Measurements from ENCODE around the gene ZBED6. TPM values are rescaled to one million over a fixed set of nuclear protein-coding genes. Genes with fewer than 3 reads are reported as not detected.

ZBED6 gene
- total and polyA plus RNA-seq, 3 experiments from 2014 or later, result 0.25 to 13.8 (median 13.5) TPM

DNA sequence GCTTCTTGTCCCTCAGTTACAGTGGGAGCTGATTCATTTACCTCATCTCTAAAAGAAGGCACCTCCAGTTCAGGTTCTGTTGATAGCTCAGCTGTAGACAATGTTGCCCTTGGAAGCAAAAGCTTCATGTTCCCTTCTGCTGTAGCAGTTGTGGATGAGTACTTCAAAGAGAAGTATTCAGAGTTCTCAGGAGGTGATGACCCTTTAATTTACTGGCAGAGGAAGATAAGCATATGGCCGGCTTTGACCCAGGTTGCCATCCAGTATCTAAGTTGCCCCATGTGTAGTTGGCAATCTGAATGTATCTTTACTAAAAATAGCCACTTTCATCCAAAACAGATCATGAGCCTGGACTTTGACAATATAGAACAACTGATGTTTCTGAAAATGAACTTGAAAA lies 4.5 kb downstream of the ZBED6 start:
- H3K9me3 Mint-ChIP-seq, result no peaks in the 10 kb centered on the region
- Histone ChIP-seq H3K4me3 (ENCODE audit: low read length) (no peak overlapping the region), H3K9me3 (ENCODE audit: low read length) (no peaks in the 10 kb centered on the region), H3K27me3 (ENCODE audit: insufficient read depth, low read length, poor library complexity, severe bottlenecking) (no peaks in the 10 kb centered on the region), H3K36me3 (ENCODE audit: insufficient read depth, low read length) (peaks cover 10% of the 10 kb centered on the region), H3K27ac (ENCODE audit: low read depth, low read length) (no peak overlapping the region), H3K4me1 (ENCODE audit: insufficient read depth, low read length) (peaks cover 55% of the 10 kb centered on the region)
- DNase-seq, result no peak
- H3K4me3 Mint-ChIP-seq, result peak overlapping the region in 6 of 7 donors; percentile 10 to 51 (median 34)
- ChIA-PET CTCF (no interaction called here), POLR2A (interaction anchor here (0.6 kb wide), 1 partner anchor 83 kb away, joined by 3 read pairs; no protein-coding TSS in a partner anchor)
- H3K27ac Mint-ChIP-seq, result peak overlapping the region in 7 of 8 donors; percentile 29 to 79 (median 64)
- H3K36me3 Mint-ChIP-seq, result peaks cover 6 to 66% (median 13%) of the 10 kb centered on the region in 3 donors
- H3K27me3 Mint-ChIP-seq, result no peaks in the 10 kb centered on the region
- peaks cover 79 to 92% (median 89%) of the 10 kb centered on the region in 3 donors for H3K4me1 Mint-ChIP-seq

DNA sequence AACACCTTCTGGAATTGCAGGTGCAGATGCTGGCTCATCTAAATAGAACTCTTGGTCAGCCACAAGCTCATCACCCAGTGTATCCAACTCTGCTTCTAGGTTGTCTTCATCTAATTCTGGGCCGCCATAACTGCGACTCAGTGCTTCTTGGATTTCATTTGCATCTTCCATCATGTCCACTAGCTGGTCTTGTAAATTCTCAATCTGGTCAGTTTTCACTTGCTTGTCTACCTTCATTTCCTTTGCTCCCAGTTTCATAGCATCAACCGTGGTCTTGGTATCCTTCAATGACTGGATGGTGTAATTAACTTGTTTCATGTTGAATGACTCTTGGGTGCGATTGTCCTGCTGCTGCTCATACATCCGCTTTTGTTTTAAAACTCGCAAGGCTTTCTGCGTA lies 10.3 kb downstream of the ZBED6 start:
- H3K27ac ChIP-seq (ENCODE audit: low read depth, low read length), result no peak overlapping the region
- H3K27me3 ChIP-seq (ENCODE audit: insufficient read depth, low read length, poor library complexity, severe bottlenecking), result no peaks in the 10 kb centered on the region
- peak overlapping the region in 1 of 8 donors; percentile 43 for H3K27ac Mint-ChIP-seq
- H3K4me1 Mint-ChIP-seq, result peaks cover 50 to 74% (median 54%) of the 10 kb centered on the region in 3 donors
- H3K4me3 Mint-ChIP-seq, result no peak overlapping the region
- H3K9me3 ChIP-seq (ENCODE audit: low read length), result no peaks in the 10 kb centered on the region
- no peaks in the 10 kb centered on the region for H3K27me3 Mint-ChIP-seq
- peaks cover 0 to 63% (median 10%) of the 10 kb centered on the region in 3 donors for H3K36me3 Mint-ChIP-seq
- no peaks in the 10 kb centered on the region for H3K9me3 Mint-ChIP-seq
- H3K4me3 ChIP-seq (ENCODE audit: low read length), result no peak overlapping the region
- peaks cover 7% of the 10 kb centered on the region for H3K36me3 ChIP-seq (ENCODE audit: insufficient read depth, low read length)
- POLR2A ChIA-PET, result no interaction called here
- DNase-seq, result no peak
- CTCF ChIA-PET, result no interaction called here
- peaks cover 11% of the 10 kb centered on the region for H3K4me1 ChIP-seq (ENCODE audit: insufficient read depth, low read length)

DNA sequence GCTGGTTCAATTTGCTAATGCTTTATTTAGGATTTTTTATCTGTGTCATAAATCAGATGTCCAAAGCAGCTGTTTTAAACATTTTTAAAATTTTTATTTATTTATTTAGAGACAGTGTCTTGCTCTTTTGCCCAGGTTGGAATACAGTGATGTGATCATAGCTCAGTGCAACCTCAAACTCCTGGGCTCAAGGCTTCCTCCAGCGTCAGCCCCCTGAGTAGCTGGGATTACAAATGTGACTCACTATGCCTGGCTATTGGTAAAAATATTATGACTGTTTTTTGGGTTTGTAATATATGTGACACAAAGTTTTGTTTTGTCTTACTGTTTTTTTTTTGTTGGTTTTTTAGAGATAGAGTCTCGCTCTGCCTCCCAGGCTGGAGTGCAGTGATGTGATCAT lies 11.8 kb downstream of the ZBED6 start:
- Histone ChIP-seq H3K27me3 (ENCODE audit: insufficient read depth, low read length, poor library complexity, severe bottlenecking) (no peaks in the 10 kb centered on the region), H3K4me1 (ENCODE audit: insufficient read depth, low read length) (no peaks in the 10 kb centered on the region), H3K9me3 (ENCODE audit: low read length) (no peaks in the 10 kb centered on the region), H3K36me3 (ENCODE audit: insufficient read depth, low read length) (peaks cover 7% of the 10 kb centered on the region), H3K4me3 (ENCODE audit: low read length) (no peak overlapping the region), H3K27ac (ENCODE audit: low read depth, low read length) (no peak overlapping the region)
- ChIA-PET POLR2A (no interaction called here), CTCF (no interaction called here)
- H3K4me1 Mint-ChIP-seq, result peaks cover 43 to 69% (median 51%) of the 10 kb centered on the region in 3 donors
- DNase-seq, result no peak
- peaks cover 0 to 71% (median 15%) of the 10 kb centered on the region in 3 donors for H3K36me3 Mint-ChIP-seq
- peak overlapping the region in 1 of 7 donors; percentile 2 for H3K4me3 Mint-ChIP-seq
- H3K9me3 Mint-ChIP-seq, result no peaks in the 10 kb centered on the region
- H3K27ac Mint-ChIP-seq, result peak overlapping the region in 2 of 8 donors; percentile 7 to 32
- no peaks in the 10 kb centered on the region for H3K27me3 Mint-ChIP-seq

DNA sequence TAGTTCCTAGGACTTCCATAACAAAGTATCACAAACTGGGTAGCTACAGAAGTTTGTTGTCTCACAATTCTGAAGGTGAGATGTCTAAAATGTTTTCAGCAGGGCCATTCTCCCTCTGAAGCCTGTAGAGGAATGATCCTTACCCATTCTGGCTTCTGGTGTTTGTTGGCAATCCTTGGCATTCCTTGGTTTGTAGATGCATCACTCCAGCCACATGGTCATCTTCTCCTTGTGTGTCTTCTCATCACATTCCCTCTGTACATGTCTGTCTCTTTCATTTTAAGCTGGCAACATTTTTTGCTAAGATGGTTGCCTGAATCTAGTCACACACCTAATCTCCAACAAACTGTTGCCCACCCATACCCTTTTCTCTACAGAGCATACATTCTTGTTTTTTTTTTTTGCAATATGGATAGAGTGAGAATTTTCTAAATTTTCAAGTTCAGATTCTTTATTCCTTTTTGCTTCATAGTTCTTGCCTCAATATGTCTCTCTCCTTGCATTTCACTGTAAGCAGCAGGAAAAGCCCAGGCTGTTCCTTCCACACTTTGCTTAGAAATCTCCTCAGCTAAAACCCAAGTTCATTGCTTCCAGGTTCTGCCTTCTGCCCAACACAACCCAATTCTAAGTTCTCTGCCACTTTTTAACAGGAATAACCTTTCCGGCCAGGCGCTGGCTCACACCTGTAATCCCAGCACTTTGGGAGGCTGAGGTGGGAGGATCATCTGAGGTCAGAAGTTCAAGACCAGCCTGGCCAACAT lies 18.3 kb downstream of the ZBED6 start:
- Mint-ChIP-seq H3K4me1 (peaks cover 27 to 48% (median 44%) of the 10 kb centered on the region in 3 donors), H3K27ac (peak overlapping the region in 6 of 8 donors; percentile 14 to 73 (median 57)), H3K4me3 (no peak overlapping the region), H3K27me3 (no peaks in the 10 kb centered on the region), H3K36me3 (peaks cover 9 to 67% (median 25%) of the 10 kb centered on the region in 3 donors), H3K9me3 (peaks cover 0 to 2% (median 0%) of the 10 kb centered on the region in 5 donors)
- no peaks in the 10 kb centered on the region for H3K27me3 ChIP-seq (ENCODE audit: insufficient read depth, low read length, poor library complexity, severe bottlenecking)
- H3K9me3 ChIP-seq (ENCODE audit: low read length), result no peaks in the 10 kb centered on the region
- H3K4me1 ChIP-seq (ENCODE audit: insufficient read depth, low read length), result no peaks in the 10 kb centered on the region
- ChIA-PET CTCF (no interaction called here), POLR2A (no interaction called here)
- no peak for DNase-seq
- H3K27ac ChIP-seq (ENCODE audit: low read depth, low read length), result no peak overlapping the region
- H3K36me3 ChIP-seq (ENCODE audit: insufficient read depth, low read length), result peaks cover 9% of the 10 kb centered on the region
- H3K4me3 ChIP-seq (ENCODE audit: low read length), result no peak overlapping the region

DNA sequence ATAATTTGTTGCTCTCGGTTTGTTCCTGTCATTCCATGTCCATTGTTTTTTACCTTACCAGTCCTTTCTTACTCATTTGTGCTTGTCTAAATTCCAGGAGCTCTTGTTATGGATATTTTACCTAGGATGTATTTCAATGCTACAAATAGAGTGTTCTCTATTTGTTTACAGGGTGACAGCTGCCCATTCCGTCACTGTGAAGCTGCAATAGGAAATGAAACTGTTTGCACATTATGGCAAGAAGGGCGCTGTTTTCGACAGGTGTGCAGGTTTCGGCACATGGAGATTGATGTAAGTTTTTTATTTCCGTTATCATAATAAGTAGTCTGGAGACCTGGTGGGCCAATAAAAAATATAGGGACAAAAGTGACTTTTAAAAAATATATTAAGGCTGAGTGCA lies 23.0 kb downstream of the ZBED6 start:
- no peak overlapping the region for H3K4me3 ChIP-seq (ENCODE audit: low read length)
- Mint-ChIP-seq H3K9me3 (peaks cover 0 to 2% (median 0%) of the 10 kb centered on the region in 5 donors), H3K27ac (peak overlapping the region in 1 of 8 donors; percentile 18), H3K4me3 (no peak overlapping the region), H3K27me3 (no peaks in the 10 kb centered on the region), H3K4me1 (peaks cover 34 to 53% (median 44%) of the 10 kb centered on the region in 3 donors), H3K36me3 (peaks cover 15 to 75% (median 38%) of the 10 kb centered on the region in 3 donors)
- POLR2A ChIA-PET, result no interaction called here
- H3K4me1 ChIP-seq (ENCODE audit: insufficient read depth, low read length), result no peaks in the 10 kb centered on the region
- no peaks in the 10 kb centered on the region for H3K9me3 ChIP-seq (ENCODE audit: low read length)
- H3K27me3 ChIP-seq (ENCODE audit: insufficient read depth, low read length, poor library complexity, severe bottlenecking), result no peaks in the 10 kb centered on the region
- CTCF ChIA-PET, result no interaction called here
- no peak for DNase-seq
- H3K36me3 ChIP-seq (ENCODE audit: insufficient read depth, low read length), result peaks cover 38% of the 10 kb centered on the region
- no peak overlapping the region for H3K27ac ChIP-seq (ENCODE audit: low read depth, low read length)

DNA sequence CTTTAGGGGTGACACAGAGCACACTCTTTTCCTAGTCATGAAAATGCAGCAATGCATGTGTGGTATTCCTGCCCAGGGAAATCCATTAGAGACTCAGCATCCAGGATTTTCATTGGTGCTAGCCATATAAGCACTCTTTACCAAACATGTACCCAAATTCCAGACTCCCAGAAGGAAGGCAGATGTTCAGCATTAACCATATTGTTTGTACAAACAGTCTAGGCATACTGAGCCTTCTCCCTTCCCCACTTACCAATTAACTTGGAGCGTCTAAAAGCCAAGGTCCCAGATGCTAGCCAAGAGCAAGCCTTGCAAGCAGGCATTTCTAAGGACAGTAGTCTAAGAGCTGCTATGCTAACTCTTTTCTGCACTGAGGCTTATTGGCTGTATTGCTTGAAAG lies 27.9 kb downstream of the ZBED6 start:
- CTCF ChIA-PET, result interaction anchor here (1.3 kb wide), 1 partner anchor 40 kb away, joined by 4 read pairs; no protein-coding TSS in a partner anchor
- peaks cover 42% of the 10 kb centered on the region for H3K36me3 ChIP-seq (ENCODE audit: insufficient read depth, low read length)

DNA sequence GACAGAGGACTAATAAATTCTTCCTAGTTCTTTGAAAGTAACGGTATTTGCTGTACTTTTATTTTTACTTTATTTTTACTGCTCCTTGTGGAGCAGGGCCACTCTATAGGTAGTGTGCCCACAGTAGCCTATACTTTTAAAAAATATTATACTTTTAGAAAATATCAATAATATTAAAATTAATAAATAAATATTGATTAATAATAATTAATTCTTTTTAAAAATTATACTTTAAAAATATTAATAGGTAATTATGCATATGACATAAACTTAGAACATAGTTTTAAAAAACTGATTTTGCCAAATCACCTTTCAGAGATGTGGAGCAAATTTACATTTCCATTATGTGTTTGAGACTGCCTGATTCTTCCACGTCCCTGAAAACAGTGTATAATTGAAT lies 30.8 kb downstream of the ZBED6 start:
- no peaks in the 10 kb centered on the region for H3K9me3 Mint-ChIP-seq
- H3K36me3 ChIP-seq (ENCODE audit: insufficient read depth, low read length), result peaks cover 51% of the 10 kb centered on the region

More for the DNA sequence above, 27.9 kb downstream of the ZBED6 start:
- peaks cover 27 to 53% (median 41%) of the 10 kb centered on the region in 3 donors for H3K4me1 Mint-ChIP-seq
- H3K9me3 ChIP-seq (ENCODE audit: low read length), result no peaks in the 10 kb centered on the region
- POLR2A ChIA-PET, result no interaction called here
- H3K4me3 ChIP-seq (ENCODE audit: low read length), result no peak overlapping the region
- peak overlapping the region in 3 of 8 donors; percentile 4 to 68 (median 58) for H3K27ac Mint-ChIP-seq
- no peak overlapping the region for H3K27ac ChIP-seq (ENCODE audit: low read depth, low read length)
- no peaks in the 10 kb centered on the region for H3K27me3 Mint-ChIP-seq
- H3K9me3 Mint-ChIP-seq, result no peaks in the 10 kb centered on the region
- H3K27me3 ChIP-seq (ENCODE audit: insufficient read depth, low read length, poor library complexity, severe bottlenecking), result no peaks in the 10 kb centered on the region
- no peaks in the 10 kb centered on the region for H3K4me1 ChIP-seq (ENCODE audit: insufficient read depth, low read length)
- H3K36me3 Mint-ChIP-seq, result peaks cover 9 to 75% (median 30%) of the 10 kb centered on the region in 3 donors
- DNase-seq, result no peak
- no peak overlapping the region for H3K4me3 Mint-ChIP-seq

DNA sequence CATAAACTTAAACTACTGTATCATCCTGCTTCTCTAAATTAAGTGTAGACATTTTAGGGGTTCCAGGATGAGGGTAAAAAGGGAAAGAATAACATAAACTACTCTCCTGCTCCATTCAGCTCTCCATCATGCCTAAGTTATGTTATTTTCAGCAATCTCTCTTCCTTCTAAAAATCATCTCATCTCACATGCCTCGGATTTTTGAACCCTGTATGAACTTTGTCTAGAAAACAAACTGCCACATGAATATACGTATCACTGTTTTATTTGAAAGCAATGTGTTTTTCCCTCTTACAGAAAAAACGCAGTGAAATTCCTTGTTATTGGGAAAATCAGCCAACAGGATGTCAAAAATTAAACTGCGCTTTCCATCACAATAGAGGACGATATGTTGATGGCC lies 32.6 kb downstream of the ZBED6 start:
- Histone ChIP-seq H3K36me3 (ENCODE audit: insufficient read depth, low read length) (peaks cover 45% of the 10 kb centered on the region), H3K4me3 (ENCODE audit: low read length) (no peak overlapping the region), H3K27ac (ENCODE audit: low read depth, low read length) (no peak overlapping the region), H3K4me1 (ENCODE audit: insufficient read depth, low read length) (no peaks in the 10 kb centered on the region), H3K9me3 (ENCODE audit: low read length) (no peaks in the 10 kb centered on the region), H3K27me3 (ENCODE audit: insufficient read depth, low read length, poor library complexity, severe bottlenecking) (no peaks in the 10 kb centered on the region)
- ChIA-PET CTCF (no interaction called here), POLR2A (no interaction called here)
- H3K27me3 Mint-ChIP-seq, result no peaks in the 10 kb centered on the region
- no peak for DNase-seq
- peaks cover 11 to 35% (median 26%) of the 10 kb centered on the region in 3 donors for H3K4me1 Mint-ChIP-seq
- H3K9me3 Mint-ChIP-seq, result no peaks in the 10 kb centered on the region
- no peak overlapping the region for H3K27ac Mint-ChIP-seq
- no peak overlapping the region for H3K4me3 Mint-ChIP-seq
- H3K36me3 Mint-ChIP-seq, result peaks cover 0 to 81% (median 10%) of the 10 kb centered on the region in 3 donors

More for the DNA sequence above, 30.8 kb downstream of the ZBED6 start:
- Histone ChIP-seq H3K4me3 (ENCODE audit: low read length) (no peak overlapping the region), H3K27me3 (ENCODE audit: insufficient read depth, low read length, poor library complexity, severe bottlenecking) (no peaks in the 10 kb centered on the region), H3K27ac (ENCODE audit: low read depth, low read length) (no peak overlapping the region), H3K9me3 (ENCODE audit: low read length) (no peaks in the 10 kb centered on the region), H3K4me1 (ENCODE audit: insufficient read depth, low read length) (no peaks in the 10 kb centered on the region)
- H3K4me3 Mint-ChIP-seq, result no peak overlapping the region
- no peak for DNase-seq
- H3K27me3 Mint-ChIP-seq, result no peaks in the 10 kb centered on the region
- H3K36me3 Mint-ChIP-seq, result peaks cover 6 to 82% (median 22%) of the 10 kb centered on the region in 3 donors
- ChIA-PET POLR2A (no interaction called here), CTCF (no interaction called here)
- peaks cover 22 to 48% (median 38%) of the 10 kb centered on the region in 3 donors for H3K4me1 Mint-ChIP-seq
- no peak overlapping the region for H3K27ac Mint-ChIP-seq

Data from CD8-positive, alpha-beta memory T cell (primary cell).